ENCODE measurements around the gene SPC25. TPM values are rescaled to one million over a fixed set of nuclear protein-coding genes. Genes with fewer than 3 reads are reported as not detected.

SPC25 gene
- total RNA-seq, 1 experiment from 2014 or later, result 29.8 TPM

GRCh38 chr2:168926621-168927386 lies 36.6 kb upstream of the SPC25 start (continued):
- TF ChIP-seq EGR1 (IDR thresholded peaks at IDR 0.05; ENCODE audit: low read depth) (no peak), YY1 (IDR thresholded peaks at IDR 0.05; ENCODE audit: extremely low read depth, insufficient replicate concordance, low read depth, low read length) (no peak), REST (IDR thresholded peaks at IDR 0.05; ENCODE audit: low read depth) (no peak), SRF (IDR thresholded peaks at IDR 0.05; ENCODE audit: low read depth) (no peak)

- BruUV-seq (replicated peaks), result no TSS peak
- Histone ChIP-seq H3K9me2 (ENCODE audit: insufficient read depth) (no peaks in the 10 kb centered on the region), H3K4me1 (ENCODE audit: control insufficient read depth in 1 of 2, insufficient read depth in 2 of 2, low read length in 2 of 2) (no peaks in the 10 kb centered on the region), H2AFZ (ENCODE audit: low read depth, low read length, poor library complexity, severe bottlenecking) (peak overlapping the region; percentile 75), H3K27ac (ENCODE audit: low read depth, low read length) (no peak overlapping the region), H3K36me3 (ENCODE audit: control insufficient read depth in 1 of 2, insufficient read depth in 2 of 2, low read length in 2 of 2) (no peaks in the 10 kb centered on the region), H3K27me3 (ENCODE audit: insufficient read depth, low read length) (no peaks in the 10 kb centered on the region), H3K9me3 (ENCODE audit: control insufficient read depth in 1 of 2, insufficient read depth in 1 of 2, low read depth in 1 of 2, low read length in 2 of 2) (peaks cover 0 to 2% of the 10 kb centered on the region in 2 experiments; a peak in 2 of 4 replicates), H3K9ac (ENCODE audit: low read length) (no peak overlapping the region), H3K4me2 (ENCODE audit: low read length) (no peak overlapping the region), H4K20me1 (ENCODE audit: insufficient read depth) (no peaks in the 10 kb centered on the region), H3K79me2 (ENCODE audit: insufficient read depth, low read length) (no peaks in the 10 kb centered on the region), H3K4me3 (replicated peaks in 1 of 2; ENCODE audit: low read depth in 1 of 2, low read length in 2 of 2) (no peak overlapping the region)
- peak; percentile 13 for DNase-seq (ENCODE audit: low read depth, low spot score)
- RAD21 ChIA-PET (ENCODE audit: low non-redundant PET in 1 of 2, low total read pairs in 2 of 2, uncharacterized antibody in 2 of 2, unreplicated experiment in 2 of 2), result no interaction called here
- intact Hi-C loops (cut with micrococcal nuclease), result loop anchor here (1.0 to 10.0 kb wide), 3 partner anchors 147 to 574 kb away; no protein-coding TSS in a partner anchor
- TF ChIP-seq RAD21 (IDR thresholded peaks at IDR 0.05; ENCODE audit: low read depth), result peak; percentile 80
- peak; percentile 39 to 73 (median 68) for TF ChIP-seq CTCF (IDR thresholded peaks at IDR 0.05 in 2 of 3, conservative IDR thresholded peaks at IDR 0.05 in 1 of 3; ENCODE audit: borderline replicate concordance in 1 of 3, insufficient read depth in 1 of 3, low read depth in 2 of 3, low read length in 2 of 3)
- TF ChIP-seq YY1 (IDR thresholded peaks at IDR 0.05; ENCODE audit: extremely low read depth, insufficient replicate concordance, low read depth, low read length), result no peak
- CTCF ChIA-PET, result interaction anchor here (0.6 to 1.3 kb wide), 5 partner anchors 10 to 572 kb away, joined by 3 to 7 read pairs (median 3); no protein-coding TSS in a partner anchor
- POLR2A ChIA-PET, result no interaction called here
- peak; percentile 60 for ATAC-seq
Observed at GRCh38 chr2:168920504-168921157, 30.4 kb upstream of the SPC25 start.

Data from HCT116 (cell line).